Mononuclear cell (primary cell): ENCODE measurements around the gene CACNA1D. TPM values are rescaled to one million over a fixed set of nuclear protein-coding genes. Genes with fewer than 3 reads are reported as not detected.

Source experiments
- H3K27me3 ChIP-seq: 2 replicates; pipeline ENCODE4 v1.6.0; 2011; ENCODE audit warnings: low read length, control low read depth; ENCODE audit not compliant: insufficient read depth
- H3K4me1 ChIP-seq: 2 replicates; pipeline ENCODE4 v1.5.1; 2011; ENCODE audit warnings: mild to moderate bottlenecking, low read length, control low read depth; ENCODE audit not compliant: insufficient read depth
- H3K4me3 ChIP-seq: 2 replicates; pipeline ENCODE4 v1.5.1; 2011; ENCODE audit warnings: mild to moderate bottlenecking, low read length, moderate library complexity
- H3K9me3 ChIP-seq: 2 replicates; pipeline ENCODE4 v1.5.1; 2011; ENCODE audit warnings: low read depth, mild to moderate bottlenecking, control low read depth, low read length
- total RNA-seq: library from RNA; depleted of rRNA; stranded (reverse); fragments of >200 nt; gene quantifications from one replicate; pipeline ENCODE4 v1.2.3, GENCODE V29; 2012

Gene CACNA1D
- total RNA-seq, 1 donor, result 0.84 TPM

DNA sequence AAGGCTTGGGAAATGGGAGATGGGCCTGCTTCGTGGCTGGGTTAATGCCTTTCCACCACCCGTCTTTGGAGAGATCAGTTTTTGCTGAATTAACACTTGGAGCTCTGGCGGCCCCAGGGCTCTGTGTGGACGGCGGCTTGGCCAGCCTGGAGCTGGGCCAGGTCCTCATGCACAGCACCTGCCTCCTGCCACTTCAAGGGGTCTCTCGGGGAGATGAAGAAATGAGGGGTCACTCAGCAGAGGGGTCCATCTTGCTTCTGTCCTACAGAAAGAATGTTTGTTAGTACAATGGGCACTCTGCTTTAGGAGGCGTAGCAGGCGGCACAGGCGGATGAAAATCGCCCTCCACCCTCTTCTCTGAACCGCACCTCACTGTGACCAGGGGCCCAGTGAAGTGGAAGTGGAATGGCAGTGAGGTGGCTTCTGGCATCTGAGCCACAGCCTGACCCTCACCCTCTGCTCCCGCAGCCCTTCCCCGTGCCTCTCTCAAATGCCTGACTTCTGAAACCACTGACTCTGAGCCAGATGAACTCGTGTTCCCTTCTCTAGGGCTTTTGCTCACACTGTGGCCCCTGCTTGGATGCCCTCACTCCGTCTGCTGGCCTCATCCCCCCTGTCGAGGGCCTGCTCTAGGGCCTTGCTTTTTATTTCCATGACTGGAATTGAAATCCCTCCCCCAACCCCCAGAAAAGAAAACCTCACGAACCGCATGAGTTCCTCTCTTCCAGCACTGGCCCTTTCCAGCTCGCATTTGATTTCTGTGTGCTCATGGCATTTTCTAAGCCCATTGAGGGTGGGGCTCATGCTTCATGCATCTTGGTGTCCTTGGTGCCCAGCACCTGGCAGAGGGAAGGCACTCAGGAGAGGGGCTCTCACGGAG is 309.6 kb downstream of the CACNA1D start:
- Histone ChIP-seq H3K4me3 (no peak overlapping the region), H3K4me1 (no peaks in the 10 kb centered on the region), H3K27me3 (no peaks in the 10 kb centered on the region), H3K9me3 (no peaks in the 10 kb centered on the region)

DNA sequence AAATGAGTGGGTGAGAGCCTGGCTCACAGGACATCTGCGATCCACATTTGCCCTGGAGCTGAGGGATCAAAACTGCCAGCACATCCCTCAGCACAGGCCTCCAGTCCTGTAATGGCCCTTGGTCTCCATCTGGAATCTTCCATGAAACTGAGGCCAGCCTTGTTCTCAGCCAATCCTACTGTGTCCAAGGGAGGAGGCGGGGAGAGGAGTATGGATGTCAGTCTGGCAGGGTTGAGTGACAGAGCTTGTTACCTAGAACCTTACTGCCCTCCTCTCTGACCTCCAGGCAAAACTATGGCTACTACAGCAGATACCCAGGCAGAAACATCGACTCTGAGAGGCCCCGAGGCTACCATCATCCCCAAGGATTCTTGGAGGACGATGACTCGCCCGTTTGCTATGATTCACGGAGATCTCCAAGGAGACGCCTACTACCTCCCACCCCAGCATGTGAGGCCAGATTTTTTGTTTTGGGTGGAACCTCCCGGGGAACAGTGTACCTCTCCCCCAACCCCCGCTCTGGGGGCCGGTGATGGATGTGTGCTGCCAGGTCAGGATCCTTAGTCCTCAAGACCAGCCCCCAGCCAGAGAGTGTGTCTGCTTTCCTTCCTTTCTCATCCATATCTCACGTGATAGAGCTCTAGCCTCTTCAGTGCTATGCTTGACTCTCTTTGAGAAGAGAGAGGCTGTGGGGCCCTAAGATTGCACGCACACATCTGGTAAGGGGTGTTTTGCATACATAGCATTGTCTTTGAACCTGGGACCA is 310.5 kb downstream of the CACNA1D start:
- Histone ChIP-seq H3K4me1 (no peaks in the 10 kb centered on the region), H3K27me3 (no peaks in the 10 kb centered on the region), H3K9me3 (no peaks in the 10 kb centered on the region), H3K4me3 (no peak overlapping the region)

DNA sequence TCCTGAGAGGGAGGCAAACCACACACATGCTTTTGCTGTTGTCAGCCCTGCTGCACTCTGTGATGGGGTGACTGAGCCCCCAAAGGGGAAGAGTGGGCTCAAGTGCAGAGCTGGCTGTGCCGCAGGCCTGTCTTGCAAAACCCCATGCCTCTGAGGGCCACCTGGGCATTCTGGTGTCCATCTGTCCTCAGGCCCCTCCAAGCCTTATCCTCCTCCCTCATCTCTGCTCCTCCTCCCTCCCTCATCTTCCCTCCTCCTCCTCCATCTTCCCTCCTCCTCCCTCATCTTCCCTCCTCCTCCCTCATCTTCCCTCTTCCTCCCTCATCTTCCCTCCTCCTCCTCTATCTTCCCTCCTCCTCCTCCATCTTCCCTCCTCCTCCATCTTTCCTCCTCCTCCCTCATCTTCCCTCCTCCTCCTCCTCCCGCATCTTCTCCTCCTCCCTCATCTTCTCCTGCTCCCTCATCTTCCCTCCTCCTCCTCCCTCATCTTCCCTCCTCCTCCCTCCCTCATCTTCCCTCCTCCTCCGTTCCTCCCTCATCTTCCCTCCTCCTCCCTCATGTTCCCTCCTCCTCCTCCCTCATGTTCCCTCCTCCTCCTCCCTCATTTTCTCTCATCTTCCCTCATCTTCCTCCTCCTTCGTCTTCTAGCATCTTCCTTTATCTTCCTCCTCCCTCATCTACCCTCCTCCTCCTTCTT is 311.2 kb downstream of the CACNA1D start:
- H3K27me3 ChIP-seq, result no peaks in the 10 kb centered on the region
- H3K4me3 ChIP-seq, result no peak overlapping the region
- H3K9me3 ChIP-seq, result no peaks in the 10 kb centered on the region
- H3K4me1 ChIP-seq, result no peaks in the 10 kb centered on the region

DNA sequence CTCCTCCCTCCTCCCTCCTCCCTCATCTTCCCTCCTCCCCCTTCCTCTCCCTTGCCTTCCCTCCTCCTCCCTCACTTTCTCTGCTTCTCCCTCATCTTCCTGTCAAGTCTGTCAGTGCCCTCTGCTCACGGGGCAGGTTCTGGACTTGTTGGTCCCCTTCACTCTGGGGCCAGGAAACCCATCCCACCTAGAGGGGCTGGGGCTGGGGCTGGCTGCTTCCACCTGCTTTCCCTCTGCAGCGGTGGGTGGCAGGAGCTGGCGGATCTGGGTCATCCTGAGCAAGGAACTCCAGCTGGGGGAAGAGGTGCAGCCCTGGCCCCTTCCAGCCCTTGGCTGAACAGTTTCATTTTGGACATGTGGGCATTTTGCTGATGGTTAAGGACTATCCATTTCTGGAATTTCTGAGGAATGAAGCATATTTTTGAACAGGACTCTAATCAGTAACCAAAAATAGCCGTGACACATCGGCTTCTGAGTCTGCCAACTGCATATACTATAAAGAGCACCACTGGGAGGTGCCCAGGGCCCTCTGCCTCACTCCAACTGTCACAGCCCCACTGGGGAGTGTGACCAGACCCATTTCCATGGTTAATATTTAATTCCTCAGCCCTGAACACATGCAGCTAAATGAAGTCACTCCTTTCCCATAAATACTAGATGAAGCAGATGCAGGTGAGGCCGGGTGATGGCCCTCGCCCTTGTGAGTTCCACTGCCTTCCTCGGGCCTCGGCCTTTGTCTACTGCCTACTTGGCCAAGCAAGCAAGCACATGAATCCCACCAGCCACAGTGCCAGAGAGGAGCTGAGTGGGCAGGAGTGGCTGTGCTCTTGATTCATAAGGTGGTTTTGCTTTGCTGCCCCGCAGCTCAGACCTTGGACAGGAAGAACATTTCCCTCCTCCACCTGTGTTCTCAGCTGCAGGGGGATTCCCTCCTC is 312.0 kb downstream of the CACNA1D start:
- Histone ChIP-seq H3K27me3 (no peaks in the 10 kb centered on the region), H3K4me1 (no peaks in the 10 kb centered on the region), H3K9me3 (no peaks in the 10 kb centered on the region), H3K4me3 (no peak overlapping the region)

DNA sequence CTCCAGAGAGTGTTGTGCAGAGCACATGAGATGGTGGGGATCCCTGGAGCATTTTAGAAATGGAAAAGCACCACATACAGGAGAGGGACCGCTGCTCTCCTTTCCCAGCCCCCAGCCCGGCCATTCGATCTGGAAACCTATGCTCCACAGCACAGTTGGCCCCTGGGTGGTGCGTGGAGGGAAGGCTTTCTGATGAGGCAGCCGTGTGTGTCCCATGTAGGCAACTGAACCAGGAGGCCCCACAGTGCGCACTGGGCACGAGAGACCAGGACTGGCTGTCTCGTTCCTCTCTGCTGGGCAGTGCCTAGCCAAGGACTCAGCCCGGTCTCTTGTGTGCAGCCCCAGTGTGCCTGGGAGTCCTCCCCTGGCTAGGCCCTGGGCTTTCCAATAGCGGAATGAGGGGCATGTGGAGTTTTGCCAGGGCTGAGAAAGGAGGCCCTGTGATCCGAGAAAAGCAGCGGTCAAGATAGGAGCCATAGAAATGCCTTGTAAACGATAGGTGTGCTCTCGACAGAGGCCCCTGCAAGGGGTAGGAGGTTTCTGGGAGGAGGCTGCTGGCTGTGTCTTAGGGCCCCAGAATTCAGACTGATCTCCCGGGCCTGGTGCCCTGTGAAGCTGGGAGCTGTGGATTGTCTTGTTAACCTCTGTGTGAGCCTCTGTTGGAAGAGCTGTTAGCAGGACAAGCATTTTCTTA is 312.9 kb downstream of the CACNA1D start:
- Histone ChIP-seq H3K4me3 (no peak overlapping the region), H3K9me3 (no peaks in the 10 kb centered on the region), H3K4me1 (no peaks in the 10 kb centered on the region), H3K27me3 (no peaks in the 10 kb centered on the region)

DNA sequence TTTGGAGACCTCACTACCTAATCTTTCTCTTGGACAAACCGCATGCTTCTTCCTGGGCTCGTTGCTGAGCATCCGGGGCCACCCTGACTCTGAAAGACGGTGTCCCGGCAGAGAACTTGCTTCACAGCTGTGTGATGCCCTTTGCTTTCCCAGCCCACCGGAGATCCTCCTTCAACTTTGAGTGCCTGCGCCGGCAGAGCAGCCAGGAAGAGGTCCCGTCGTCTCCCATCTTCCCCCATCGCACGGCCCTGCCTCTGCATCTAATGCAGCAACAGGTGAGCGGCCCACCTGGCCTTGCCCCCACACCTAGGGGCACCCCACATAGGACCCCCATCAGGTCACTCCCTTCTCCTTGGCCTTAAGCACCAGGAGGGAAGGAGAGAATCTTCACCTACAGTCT is 314.1 kb downstream of the CACNA1D start:
- H3K27me3 ChIP-seq, result no peaks in the 10 kb centered on the region
- no peak overlapping the region for H3K4me3 ChIP-seq
- H3K4me1 ChIP-seq, result no peaks in the 10 kb centered on the region
- H3K9me3 ChIP-seq, result no peaks in the 10 kb centered on the region

DNA sequence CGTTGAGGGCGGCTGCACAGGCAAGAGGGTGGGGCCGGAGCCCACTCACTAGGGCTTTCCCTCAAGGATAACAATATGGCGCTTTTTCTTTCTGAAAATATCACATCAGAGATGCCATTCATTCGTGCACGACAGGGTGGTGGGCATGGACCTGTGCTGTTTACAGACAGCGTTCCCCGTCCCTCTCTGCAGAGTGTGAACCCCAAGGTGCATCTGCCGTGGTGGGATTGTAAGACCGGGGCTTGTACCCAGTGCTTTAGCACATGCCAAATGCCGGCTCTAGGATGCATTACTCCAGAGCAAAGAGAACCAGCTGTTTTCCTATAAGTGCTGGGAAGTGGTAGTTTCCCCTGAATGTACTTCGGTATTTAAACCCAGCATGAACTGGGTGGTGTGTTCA is 314.9 kb downstream of the CACNA1D start:
- H3K4me3 ChIP-seq, result no peak overlapping the region
- no peaks in the 10 kb centered on the region for H3K4me1 ChIP-seq
- no peaks in the 10 kb centered on the region for H3K27me3 ChIP-seq
- H3K9me3 ChIP-seq, result no peaks in the 10 kb centered on the region

DNA sequence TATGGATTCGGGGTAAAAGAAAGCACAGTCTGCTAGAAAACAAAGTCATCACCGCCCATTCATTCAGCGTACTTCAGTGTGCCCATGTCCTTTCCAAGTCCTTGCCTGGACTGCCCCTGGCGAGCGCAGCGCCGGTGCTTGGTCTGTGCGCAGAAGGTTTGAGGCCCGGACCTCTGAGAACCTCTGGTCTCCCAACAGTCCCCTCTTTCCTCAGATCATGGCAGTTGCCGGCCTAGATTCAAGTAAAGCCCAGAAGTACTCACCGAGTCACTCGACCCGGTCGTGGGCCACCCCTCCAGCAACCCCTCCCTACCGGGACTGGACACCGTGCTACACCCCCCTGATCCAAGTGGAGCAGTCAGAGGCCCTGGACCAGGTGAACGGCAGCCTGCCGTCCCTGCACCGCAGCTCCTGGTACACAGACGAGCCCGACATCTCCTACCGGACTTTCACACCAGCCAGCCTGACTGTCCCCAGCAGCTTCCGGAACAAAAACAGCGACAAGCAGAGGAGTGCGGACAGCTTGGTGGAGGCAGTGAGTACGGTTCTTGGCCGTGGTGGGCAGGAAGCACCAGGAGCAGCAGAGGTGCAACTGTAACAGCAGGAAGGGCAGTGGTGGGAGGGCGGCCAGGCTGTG is 315.5 kb downstream of the CACNA1D start:
- Histone ChIP-seq H3K27me3 (no peaks in the 10 kb centered on the region), H3K4me3 (no peak overlapping the region), H3K9me3 (no peaks in the 10 kb centered on the region)

DNA sequence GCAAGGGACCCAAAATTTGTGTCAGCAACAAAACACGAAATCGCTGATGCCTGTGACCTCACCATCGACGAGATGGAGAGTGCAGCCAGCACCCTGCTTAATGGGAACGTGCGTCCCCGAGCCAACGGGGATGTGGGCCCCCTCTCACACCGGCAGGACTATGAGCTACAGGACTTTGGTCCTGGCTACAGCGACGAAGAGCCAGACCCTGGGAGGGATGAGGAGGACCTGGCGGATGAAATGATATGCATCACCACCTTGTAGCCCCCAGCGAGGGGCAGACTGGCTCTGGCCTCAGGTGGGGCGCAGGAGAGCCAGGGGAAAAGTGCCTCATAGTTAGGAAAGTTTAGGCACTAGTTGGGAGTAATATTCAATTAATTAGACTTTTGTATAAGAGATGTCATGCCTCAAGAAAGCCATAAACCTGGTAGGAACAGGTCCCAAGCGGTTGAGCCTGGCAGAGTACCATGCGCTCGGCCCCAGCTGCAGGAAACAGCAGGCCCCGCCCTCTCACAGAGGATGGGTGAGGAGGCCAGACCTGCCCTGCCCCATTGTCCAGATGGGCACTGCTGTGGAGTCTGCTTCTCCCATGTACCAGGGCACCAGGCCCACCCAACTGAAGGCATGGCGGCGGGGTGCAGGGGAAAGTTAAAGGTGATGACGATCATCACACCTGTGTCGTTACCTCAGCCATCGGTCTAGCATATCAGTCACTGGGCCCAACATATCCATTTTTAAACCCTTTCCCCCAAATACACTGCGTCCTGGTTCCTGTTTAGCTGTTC is 316.9 kb downstream of the CACNA1D start:
- H3K27me3 ChIP-seq, result no peaks in the 10 kb centered on the region
- no peaks in the 10 kb centered on the region for H3K4me1 ChIP-seq
- H3K9me3 ChIP-seq, result no peaks in the 10 kb centered on the region
- H3K4me3 ChIP-seq, result no peak overlapping the region

More for the DNA sequence above, 315.5 kb downstream of the CACNA1D start:
- no peaks in the 10 kb centered on the region for H3K4me1 ChIP-seq

DNA sequence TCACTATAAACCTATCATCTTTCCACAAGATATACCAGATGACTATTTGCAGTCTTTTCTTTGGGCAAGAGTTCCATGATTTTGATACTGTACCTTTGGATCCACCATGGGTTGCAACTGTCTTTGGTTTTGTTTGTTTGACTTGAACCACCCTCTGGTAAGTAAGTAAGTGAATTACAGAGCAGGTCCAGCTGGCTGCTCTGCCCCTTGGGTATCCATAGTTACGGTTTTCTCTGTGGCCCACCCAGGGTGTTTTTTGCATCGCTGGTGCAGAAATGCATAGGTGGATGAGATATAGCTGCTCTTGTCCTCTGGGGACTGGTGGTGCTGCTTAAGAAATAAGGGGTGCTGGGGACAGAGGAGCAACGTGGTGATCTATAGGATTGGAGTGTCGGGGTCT is 318.0 kb downstream of the CACNA1D start:
- H3K4me3 ChIP-seq, result no peak overlapping the region
- no peaks in the 10 kb centered on the region for H3K27me3 ChIP-seq
- H3K4me1 ChIP-seq, result no peaks in the 10 kb centered on the region
- H3K9me3 ChIP-seq, result no peaks in the 10 kb centered on the region

DNA sequence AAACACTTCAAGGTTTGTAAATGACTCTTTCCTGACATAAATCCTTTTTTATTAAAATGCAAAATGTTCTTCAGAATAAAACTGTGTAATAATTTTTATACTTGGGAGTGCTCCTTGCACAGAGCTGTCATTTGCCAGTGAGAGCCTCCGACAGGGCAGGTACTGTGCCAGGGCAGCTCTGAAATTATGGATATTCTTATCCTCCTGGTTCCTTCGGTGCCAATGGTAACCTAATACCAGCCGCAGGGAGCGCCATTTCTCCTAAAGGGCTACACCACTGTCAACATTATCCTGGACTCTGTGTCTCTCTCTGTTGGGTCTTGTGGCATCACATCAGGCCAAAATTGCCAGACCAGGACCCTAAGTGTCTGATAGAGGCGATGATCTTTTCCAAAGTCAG is 318.8 kb downstream of the CACNA1D start:
- H3K9me3 ChIP-seq, result no peaks in the 10 kb centered on the region
- H3K27me3 ChIP-seq, result no peaks in the 10 kb centered on the region
- no peaks in the 10 kb centered on the region for H3K4me1 ChIP-seq
- H3K4me3 ChIP-seq, result no peak overlapping the region

DNA sequence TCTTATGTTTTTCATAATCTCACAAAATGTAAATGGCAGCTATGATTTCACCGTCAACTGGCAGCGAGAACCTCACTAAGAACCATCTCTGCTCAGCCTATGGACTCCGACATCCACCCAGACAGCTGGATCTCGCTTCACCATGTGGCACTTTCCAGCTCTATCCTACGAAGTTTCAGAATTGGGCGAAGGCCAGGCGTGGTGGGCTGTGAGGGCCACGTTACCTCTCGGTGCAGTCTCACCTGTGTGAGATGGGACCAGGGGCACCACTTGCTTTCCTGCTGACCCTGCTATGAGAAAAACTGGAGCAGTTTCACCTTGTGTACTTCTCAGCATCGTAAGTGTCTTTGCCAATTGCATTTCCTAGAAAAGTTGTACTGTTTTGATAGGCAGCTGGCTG is 319.5 kb downstream of the CACNA1D start:
- H3K27me3 ChIP-seq, result no peaks in the 10 kb centered on the region
- H3K4me3 ChIP-seq, result no peak overlapping the region
- H3K9me3 ChIP-seq, result no peaks in the 10 kb centered on the region

DNA sequence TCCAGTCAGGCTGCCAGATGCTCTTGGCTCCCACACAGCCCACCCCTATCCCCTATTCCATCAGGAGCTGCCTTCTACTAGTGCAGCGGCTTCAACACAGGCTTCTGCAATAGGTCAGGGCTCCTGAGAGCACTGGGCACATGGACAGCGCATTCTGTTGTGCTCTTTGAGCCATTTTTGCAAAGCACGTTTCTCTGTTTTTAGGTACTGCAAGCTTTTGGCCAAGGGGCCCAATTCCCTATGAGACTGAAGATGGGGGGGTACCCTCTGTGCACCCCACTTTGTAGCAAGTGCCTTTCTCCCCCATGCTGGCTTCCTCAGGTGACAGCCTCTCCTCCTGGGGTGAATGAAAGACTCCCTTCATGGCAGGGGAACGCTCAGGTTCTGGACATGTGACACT is 320.7 kb downstream of the CACNA1D start:
- Histone ChIP-seq H3K9me3 (no peaks in the 10 kb centered on the region), H3K4me3 (no peak overlapping the region), H3K4me1 (no peaks in the 10 kb centered on the region), H3K27me3 (no peaks in the 10 kb centered on the region)

More for the DNA sequence above, 319.5 kb downstream of the CACNA1D start:
- H3K4me1 ChIP-seq, result no peaks in the 10 kb centered on the region
